ENCODE data around the gene PHOX2A.
A peak's percentile ranks its signal among the peaks of the same experiment; 100 is the strongest.

PHOX2A gene

DNA sequence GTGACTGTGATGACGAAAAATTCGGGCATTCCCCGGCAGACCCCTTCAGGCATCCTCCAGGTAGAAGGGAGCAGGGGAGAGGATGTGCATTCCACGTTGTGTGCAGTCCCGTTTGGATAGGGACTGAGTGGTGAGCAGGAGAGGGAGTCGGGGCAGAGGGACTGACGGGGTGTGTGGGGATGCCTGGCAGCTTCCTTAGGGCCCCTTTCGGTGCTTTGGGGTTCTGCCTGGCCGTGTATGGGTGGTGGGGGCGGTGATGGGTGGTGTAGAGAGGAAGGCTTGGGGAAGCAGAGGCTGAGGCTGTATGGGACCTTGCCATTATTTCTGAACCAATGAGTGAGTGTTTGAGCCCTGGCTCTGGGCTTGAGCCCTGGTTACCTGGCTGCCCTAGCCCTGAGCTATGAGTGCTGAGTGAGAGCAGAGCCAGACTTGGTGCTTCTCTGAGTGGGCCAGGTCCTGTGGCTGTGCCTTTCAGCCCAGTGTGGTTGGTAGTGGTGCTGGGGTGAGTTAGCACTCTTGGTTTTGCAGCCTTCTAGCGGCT is 18.5 kb downstream of the PHOX2A start:
- no peak for TF ChIP-seq CTCF (IDR thresholded peaks at IDR 0.05)
- no peak for DNase-seq (ENCODE audit: low spot score)
- peak overlapping the region; percentile 77 for H3K4me3 ChIP-seq
- peak overlapping the region; percentile 92 to 95 for H3K27ac ChIP-seq

DNA sequence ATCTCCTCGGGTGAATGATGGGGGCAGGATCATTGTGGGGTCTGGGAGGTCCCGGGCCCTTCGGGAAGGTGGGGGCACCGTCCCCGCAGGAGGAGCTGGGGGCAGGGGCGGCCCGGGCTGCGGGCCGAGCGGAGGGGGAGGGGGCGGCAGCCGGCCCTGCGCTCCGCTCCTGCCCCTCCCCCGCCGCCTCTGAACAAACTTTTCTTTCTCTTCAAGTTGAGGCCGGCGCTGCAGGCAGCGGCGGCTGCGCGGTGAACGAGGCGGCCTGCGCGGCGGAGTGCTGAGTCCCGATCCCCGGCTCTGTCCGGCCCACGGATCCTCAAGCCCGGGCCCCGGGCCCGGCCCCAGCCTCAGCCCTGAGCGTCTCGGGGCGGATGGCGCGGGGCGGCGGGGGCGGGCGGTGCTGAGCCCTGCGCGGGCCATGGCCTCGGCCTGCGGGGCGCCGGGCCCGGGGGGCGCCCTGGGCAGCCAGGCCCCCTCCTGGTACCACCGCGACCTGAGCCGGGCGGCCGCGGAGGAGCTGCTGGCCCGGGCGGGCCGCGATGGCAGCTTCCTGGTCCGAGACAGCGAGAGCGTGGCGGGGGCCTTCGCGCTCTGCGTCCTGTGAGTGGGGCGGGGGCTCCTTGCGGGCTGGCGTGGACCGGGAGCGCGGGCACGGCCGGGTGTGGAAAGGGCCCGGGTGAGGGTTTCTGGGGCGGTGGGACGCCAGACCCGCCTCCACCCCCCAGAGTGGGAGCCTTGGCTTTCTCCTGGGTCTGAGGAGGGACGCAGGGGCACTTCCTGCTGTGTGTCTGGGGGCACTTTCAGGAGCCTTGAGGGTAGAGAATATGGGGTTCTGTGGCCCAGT is 19.2 kb downstream of the PHOX2A start, which contains the start of gene INPPL1:
Gene INPPL1 (plus strand): TSS at position 204 of the 847 bp plus-strand sequence. CDS start 218 bp downstream, at position 422.
- Histone ChIP-seq H3K27ac (peak within 1 kb of the TSS; percentile 92 to 95), H3K4me3 (peak within 1 kb of the TSS; percentile 77)
- TF ChIP-seq CTCF (IDR thresholded peaks at IDR 0.05), result no peak
- DNase-seq (ENCODE audit: low spot score), result no peak

DNA sequence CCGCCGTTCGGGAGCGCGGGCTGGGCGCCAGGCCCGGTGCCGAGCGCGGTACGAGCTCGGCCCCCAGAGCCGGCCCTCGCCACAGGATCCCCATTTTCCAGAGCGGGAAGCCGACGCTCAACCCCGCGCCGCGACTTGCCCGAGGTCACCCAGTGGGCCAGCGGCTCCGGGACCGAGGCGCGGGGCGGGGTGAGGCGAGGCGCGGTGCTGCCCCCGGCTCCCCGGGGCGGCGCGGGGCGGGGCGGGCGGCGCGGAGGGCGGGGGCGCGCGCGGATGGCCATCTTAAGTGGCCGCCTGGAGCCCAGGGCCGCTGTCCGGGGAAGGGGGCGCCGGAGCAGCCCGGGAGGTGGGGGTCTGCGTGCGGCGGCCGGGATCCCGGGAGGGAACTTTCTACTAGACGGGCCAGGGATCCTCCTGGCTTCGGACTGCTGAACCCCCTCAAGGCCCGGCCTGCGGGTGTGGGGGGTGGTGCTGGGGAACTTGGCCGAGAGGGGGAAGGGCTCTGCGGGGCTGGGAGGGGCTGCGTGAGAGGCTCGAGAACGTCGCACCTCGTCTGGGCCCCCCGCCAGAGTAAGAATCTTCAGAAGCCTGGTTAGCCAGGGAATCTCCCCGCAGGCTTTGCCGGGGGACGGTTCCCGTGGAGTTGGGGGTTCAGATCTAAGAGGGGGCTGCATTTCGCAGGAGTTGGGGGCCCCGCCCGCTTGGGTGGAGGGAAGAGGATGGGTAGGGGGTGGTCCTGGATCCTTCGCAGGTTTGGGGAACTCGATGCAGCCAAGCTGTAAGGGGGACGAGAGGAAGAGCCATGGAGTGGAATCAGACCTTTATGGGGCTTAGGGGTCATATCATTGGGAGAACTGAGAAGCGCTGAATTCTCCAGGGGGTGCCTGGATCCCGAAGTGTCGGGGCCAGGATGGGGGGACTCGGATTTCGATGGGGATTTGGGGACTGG is 20.1 kb downstream of the PHOX2A start:
- TF ChIP-seq CTCF (IDR thresholded peaks at IDR 0.05), result no peak
- DNase-seq (ENCODE audit: low spot score), result no peak
- H3K27ac ChIP-seq, result peak overlapping the region; percentile 92 to 95
- peak overlapping the region; percentile 77 for H3K4me3 ChIP-seq

GRCh38 chr11:72222907-72223614 is 20.9 kb downstream of the PHOX2A start:
- TF ChIP-seq CTCF (IDR thresholded peaks at IDR 0.05), result peak; percentile 17
- peak; percentile 96 for DNase-seq (ENCODE audit: low spot score)
- Histone ChIP-seq H3K27ac (peak overlapping the region; percentile 92 to 95), H3K4me3 (peak overlapping the region; percentile 77)

GRCh38 chr11:72222106-72222891 is 21.7 kb downstream of the PHOX2A start:
- DNase-seq (ENCODE audit: low spot score), result no peak
- Histone ChIP-seq H3K4me3 (peak overlapping the region; percentile 77), H3K27ac (peak overlapping the region; percentile 92 to 95)
- no peak for TF ChIP-seq CTCF (IDR thresholded peaks at IDR 0.05)

Data from coronary artery (tissue), 2 donors.